ENCODE results near the gene EME1.

EME1 gene

DNA sequence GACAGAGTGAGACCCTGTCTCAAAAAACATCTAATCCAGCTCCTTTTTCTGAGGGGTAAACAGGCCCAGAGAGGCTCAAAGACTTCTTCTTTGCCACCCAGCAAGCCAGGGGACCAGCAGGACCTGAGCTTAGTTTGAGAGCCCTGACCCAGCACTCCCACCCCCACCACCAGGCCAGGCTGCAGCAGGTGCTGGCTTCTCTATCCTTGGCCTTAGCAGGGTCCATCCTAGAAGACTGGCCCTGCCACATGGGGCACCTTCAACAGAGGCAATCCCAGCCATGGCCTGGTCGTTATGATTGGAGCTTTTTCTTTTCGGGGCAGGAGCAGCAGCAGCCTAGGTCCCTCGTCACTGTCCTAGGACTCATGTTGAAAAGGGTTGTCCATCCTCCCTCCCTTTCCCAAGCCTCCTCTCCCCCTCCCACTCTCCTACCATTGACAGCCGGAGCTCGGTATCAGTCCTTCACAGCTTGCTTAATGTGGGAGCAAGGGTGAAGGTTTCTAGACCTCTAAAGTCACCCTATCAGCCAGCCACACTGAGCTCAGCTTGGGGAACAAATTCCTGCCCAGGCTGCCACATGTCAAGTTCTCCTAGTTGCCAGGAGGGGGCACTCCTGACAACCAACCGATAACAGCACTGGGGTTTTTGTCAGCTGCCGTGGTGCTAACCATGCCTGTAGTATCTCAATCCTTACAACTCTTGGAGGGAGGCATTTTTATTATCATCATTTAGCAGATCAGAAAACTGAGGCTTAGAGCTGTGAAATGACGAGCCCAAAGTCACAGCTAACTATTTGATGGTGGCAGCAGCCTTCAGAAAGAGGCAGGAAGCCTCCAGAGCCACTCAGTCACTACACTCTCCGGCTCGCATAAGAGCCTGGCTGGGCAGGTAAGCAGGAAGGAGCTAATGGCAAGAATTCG, 11.2 kb upstream of the EME1 start:
- DNase-seq (ENCODE audit: insufficient read length, low spot score) (peak; percentile 89), FAIRE-seq (peak; percentile 94)

DNA sequence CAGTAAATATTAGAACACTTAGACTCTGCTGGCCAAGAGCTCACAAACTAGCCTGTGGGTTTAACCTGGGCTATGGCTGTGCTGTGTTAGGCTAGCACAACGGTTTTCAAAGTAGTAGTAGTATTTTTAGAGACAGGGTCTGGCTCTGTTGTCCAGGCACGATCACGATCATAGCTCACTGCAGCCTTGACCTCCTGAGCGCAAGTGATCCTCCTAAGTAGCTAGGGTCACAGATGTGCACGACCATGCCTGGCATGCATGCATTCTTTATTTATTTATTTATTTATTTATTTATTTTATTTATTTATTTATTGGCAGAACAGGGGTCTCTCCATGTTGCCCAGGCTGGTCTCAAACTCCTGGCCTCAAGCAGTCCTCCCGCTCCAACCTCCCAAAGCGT, 10.4 kb upstream of the EME1 start:
- FAIRE-seq (no peak), DNase-seq (ENCODE audit: insufficient read length, low spot score) (no peak)

DNA sequence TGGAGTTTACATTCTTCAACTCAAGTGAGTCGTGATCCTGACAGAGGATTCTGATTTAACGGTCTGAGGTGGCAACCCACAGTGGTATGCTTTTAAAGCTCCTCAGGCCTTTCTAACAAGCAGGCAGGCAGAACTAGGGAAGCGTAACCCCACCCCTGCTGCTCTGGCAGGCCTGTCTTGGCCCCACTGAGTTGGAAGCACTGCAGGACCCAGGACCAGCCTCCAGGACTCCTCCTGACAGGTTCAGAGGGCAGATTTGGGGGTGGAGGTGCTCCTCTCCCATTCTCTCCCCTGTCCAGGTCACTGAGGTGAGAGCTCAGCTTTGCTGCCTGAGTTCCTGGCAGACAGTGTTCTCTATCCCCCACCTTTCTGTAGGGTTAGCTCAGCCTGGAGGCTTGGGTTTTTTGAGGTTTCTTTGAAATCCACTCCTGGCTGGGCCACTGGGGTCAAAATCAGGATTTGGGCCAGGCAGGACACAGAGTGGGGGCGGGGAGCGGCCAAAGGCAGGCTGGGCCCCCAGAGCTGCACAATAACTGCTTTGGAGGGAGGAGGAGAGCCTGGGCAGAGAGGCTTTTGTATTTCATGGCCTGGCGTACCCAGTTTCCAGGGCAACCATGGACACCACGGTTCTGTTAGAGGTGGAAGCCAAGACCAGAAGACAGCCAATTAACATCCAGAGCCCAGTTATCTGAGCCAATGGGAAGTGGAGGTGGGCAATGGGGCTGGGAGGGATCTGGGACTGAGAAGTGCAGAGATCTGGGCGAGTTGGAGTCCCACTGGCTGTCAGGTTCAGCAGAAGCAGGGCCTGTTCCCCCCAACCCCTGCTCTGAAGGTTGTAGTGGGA, 9.6 kb upstream of the EME1 start:
- DNase-seq (ENCODE audit: insufficient read length, low spot score) (no peak), FAIRE-seq (no peak)

DNA sequence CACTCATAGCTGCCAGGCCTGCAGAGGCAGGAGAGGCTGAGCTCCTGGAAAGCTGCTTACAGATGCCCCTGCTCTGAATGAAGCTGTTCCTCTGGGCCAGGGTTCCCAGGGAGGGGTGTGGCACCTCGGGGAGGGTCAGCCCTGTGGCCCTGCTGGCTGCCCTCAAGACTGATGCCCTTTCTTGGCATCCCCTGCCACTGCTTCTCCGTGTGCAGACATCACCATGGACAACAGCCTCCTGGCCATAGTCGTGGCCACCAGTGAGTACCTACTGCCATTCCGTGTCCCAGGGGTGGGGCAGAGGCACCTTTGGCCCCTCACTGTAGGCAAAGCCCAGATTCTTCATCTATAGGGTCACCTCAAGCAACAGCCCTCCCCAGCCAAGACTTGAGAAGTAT, 9.0 kb upstream of the EME1 start:
- peak; percentile 75 for FAIRE-seq
- no peak for DNase-seq (ENCODE audit: insufficient read length, low spot score)

DNA sequence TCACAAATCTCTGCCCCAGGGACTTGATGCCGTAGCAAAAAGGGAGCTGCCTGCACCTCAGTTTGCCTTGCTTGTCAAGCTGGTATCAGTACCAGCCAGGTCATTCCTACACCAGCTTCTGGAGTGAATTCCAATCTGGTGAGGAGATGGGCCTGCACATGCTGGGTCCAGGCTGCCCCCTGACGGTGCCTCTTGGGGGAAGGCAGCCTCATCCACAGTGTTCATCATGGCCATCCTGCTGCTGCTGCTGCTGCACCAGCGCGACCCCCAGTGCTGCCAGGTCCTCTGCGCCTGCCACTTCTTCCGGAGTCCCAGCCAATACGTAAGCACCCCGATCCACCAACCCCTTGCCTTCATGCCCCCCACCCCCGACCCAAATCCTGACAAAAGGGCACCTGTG, 8.3 kb upstream of the EME1 start:
- FAIRE-seq (no peak), DNase-seq (ENCODE audit: insufficient read length, low spot score) (peak; percentile 56)

DNA sequence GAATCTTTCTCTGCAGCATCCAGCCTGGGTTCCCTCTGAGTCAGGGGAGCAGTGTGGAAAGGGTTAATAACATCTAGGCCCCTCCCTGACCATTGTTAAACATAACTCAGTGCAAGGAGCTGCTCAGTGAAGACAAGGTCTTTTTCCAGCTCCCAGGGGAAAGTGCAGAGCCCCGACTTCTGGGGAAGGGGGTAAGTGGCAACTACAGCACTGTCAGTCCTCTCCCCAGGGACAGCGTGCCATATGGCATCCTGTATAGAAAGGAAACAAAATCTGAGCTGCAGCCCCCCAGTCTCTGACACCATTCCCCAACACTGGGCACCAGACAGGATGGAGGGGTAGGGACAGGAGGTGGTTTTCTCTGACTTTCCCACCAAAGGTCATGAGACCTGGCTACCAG, 7.9 kb upstream of the EME1 start:
- DNase-seq (ENCODE audit: insufficient read length, low spot score) (no peak), FAIRE-seq (no peak)

DNA sequence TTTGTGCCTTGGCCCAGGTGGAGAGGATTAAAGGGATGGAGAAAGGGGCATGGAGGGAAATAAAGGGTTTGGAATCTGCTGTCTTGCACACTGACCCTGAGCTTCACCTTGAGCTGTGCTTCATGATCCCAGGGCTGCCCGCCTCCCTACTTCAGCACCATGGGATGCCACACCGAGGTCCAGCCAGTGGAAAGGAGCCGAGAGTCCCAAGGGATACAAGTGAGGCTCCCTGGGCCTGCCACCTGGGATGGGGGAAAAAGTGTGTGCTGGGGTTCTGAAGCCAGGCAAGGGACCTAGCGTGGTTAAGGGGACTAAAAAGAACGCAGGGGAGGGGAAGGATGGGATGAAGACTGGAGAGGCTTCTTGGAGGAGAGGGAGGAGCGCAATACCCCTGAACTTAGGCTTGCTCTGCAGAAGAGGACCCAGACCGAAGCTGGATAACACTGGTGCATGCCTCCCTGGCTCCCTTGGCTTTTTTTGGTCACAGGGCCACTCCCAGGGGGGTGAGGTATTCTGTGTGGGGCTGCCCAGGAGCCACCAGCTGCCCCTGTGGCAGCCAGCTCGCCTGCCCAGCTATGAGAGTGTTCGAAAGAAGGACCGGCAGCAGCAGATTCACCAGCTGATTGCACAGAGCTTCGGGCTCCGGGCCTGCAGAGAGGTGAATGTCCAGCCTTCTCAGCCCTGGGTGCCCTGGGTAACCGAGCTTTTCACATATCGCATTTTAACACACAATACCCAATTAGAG, 7.2 kb upstream of the EME1 start:
- FAIRE-seq (no peak), DNase-seq (ENCODE audit: insufficient read length, low spot score) (no peak)

DNA sequence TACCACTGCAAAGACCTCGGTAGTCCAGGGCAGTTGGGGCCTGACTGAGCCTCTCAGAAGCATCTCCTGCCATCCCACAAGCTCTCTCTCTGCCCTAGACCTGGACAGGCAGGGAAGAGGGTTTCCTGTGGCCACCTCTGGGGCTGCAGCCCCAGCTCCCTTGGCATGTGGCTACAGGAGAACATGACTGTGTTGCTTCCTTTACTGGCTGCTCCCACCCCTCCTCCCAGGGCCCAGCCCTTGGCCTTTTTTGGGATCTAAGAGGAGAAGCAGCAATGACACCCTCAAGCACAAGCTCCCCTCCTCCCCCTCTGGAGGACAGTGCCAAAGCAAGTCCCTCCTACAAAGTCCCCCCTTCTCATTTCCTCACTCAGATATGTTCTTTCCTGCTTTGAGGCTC, 5.6 kb upstream of the EME1 start:
- DNase-seq (ENCODE audit: insufficient read length, low spot score) = no peak
- FAIRE-seq = no peak

DNA sequence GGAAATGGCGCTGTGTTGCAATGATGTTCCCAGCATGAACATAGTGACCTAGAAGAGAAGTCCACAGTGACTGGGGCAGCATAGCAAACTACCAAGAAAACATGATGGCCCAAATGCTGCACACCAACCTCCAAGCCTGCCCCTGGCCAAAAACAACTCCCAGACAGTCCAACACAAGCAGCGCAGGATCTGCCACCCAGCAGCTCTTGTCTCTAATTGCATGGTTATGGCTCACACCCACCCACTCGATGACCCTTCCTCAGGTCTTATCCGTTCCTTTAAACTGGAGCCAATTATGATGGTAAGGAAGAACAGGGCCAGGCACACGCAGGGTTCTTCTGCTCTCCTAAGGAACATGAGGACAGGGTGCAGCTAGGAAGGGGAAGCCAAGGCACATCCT, 3.0 kb upstream of the EME1 start:
- DNase-seq (ENCODE audit: insufficient read length, low spot score) (no peak), FAIRE-seq (no peak)

DNA sequence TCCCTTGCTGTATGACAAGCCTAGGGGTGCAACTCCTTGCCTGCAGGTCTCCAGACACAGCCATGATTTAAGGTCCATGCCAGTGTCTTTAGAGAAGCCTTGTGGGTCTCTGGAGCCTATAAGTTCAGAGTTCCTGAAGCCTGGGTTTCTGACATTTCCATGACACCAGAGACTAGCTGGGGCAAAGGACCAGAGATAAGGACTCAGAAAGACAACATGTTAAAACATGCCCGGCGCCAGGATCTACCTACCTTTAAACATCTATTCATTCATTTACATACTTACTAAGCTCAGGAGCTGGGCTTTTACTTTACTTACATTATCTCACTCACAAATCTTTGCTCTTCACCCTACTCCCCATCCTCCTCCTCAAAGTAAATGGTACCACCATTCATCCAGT, 1.5 kb upstream of the EME1 start:
- no peak for FAIRE-seq
- DNase-seq (ENCODE audit: insufficient read length, low spot score) = no peak

DNA sequence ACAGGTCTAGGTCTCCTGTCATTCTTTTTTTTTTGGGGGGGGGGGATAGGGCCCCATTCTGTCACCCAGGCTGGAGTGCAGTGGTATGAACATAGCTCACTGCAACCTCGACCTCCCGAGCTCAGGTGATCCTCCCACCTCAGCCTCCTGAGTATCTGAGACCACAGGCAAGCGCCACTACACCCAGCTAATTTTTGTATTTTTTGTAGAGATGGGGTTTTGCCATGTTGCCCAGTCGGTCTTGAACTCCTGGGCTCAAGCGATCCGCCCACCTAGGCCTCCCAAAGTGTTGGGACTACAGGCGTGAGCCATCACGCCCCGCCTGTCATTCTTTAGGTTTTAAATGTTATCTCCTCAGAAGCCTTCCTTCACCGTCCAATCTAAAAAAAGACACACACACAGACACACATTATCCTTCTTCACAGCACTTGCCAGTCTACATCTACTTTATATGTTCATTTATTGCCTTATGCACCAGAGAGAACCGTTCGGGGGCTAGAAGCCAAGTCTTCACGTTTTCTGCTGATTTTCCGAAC, 739 bp upstream of the EME1 start:
- FAIRE-seq = no peak
- no peak for DNase-seq (ENCODE audit: insufficient read length, low spot score)

DNA sequence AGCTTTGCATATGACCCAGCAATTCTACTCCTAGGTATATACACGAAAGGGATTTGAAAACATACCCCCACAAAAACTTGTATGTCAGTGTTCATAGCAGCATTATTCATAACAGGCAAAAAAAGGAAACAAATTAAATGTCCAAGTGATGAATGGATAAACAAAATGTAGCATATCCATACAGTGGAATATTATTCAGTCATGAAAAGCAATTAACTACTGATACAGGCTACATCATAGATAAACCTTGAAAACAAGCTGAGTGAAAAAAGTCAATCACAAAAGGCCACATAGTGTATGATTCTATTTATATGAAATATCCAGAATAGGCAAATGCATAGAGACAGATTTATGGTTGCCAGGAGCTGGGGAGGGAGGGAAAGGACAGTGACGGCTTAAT, 676 bp downstream of the EME1 start:
- DNase-seq (ENCODE audit: insufficient read length, low spot score) (no peak), FAIRE-seq (no peak)

DNA sequence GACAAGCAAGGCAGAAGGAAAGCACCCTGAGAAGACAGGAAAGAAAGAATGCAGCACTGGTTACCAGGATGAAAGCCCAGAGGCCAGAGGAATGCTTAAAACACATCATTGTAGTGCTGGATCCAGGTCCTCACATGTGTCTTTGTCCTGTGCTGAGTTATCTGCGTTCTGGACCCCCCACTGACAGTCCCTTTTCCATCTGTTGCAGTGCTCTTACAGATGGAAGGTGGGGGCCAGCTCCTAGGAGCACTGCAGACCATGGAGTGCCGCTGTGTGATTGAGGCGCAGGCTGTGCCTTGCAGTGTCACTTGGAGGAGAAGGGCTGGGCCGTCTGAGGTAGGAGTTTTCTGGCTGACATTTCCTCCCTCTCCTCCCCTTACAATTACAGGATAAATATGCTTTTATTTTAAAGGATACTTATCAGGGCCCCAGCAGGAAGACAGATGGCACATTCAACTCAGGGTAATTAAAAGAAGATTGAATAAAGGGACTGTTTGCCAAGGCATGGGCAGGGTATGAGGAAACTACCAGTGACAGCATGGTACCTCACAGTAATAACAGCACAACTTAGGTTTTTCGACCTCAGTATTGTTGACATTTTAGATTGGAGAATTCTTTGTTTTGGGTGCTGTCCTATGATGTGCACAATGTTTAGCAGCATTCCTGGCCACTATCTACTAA, 3.0 kb downstream of the EME1 start:
- DNase-seq (ENCODE audit: insufficient read length, low spot score) = no peak
- FAIRE-seq = no peak

DNA sequence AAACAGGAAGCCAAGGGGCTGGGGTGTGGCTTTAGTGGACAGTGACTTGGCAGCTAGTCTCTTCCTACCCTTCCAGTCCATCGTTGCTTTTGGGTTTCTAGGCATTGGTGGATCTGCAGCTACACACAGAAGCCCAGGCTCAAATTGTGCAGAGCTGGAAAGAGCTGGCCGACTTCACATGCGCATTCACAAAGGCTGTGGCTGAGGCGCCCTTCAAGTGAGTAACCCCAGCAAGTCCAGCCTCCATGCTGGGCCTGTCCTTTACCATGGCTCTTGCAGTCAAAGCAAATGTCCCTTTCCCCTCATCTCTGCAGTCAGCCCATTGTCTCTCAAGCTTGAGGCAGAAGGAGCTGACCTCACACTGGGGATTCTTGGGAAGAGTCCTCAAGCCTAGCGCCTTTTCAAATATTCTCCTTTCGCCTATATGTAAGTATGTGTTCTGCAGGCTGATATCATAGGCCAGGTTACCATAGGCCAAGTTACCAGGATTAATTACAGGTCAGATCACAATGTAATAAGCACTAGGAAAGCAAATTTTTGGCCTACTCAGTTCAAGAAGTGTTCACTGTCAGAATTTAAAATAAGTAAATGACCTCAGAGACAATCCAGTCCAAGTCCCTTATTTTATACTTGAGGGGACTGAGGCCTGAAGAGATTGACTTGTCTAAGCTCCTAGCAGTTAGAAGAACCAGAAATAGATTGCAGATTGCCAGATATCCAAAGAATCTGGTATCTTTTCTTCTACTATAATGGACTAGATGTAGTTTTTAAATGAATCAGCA, 6.5 kb downstream of the EME1 start:
- no peak for DNase-seq (ENCODE audit: insufficient read length, low spot score)
- no peak for FAIRE-seq

DNA sequence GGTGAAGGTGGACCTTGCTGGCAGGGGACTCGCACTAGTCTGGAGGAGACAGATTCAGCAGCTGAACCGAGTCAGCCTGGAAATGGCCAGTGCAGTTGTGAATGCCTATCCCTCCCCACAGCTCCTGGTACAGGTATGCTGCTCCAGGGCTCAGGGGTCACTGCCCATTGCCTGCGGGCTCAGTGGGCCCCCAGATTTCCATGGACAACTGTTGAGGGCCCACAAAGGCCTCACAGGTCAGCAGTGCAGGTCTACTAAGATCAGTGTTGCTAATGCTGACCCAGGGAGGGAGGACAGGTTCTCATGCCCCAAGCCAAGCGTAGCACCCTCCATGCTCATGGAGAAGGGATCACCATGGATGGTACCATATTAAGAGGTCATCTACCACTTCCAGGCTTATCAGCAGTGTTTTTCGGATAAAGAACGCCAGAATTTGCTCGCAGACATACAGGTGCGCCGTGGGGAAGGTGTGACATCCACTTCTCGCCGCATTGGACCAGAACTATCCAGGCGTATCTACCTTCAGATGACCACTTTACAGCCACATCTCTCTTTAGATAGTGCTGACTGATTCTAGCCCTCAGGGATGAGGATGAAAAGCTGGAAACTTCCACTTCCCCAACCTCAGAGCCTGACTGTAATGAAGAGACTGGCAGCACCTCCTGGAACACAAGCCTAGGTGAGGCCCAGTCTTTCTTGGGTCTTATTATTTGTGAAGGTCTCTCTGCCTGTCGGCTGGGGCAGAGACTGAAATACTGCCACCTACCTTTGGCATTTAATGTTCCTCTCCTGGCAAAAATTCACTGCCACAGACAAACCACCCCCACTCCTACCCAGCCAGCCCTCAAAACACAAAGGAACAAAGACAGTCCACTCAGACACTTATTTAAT, 7.6 kb downstream of the EME1 start:
- no peak for DNase-seq (ENCODE audit: insufficient read length, low spot score)
- peak; percentile 66 for FAIRE-seq

DNA sequence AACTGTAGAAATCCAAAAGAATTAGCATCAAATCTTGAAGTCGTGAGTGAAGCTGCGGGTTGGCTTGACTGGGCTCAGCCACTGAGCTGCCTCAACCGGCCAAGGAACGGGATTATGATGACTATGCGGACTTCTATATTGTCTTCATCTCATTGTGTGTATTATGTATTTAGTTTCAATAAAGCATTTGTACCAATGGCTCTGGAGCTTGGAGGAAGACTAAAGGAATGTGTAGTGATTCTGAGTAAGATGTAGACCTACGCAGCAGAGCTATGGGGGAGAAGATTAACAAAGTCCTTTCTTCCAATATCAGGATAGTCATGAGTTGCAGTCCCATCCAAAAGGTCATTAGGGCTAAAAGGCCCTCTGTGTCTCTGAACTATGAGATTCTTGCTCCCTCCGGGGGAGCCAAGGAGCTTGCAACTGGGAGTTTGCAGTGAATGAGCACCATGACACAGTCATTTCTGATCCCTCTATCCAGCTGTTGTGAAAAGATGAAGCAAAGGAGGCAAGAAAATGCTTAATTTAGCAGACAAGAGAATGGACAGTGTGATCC, 8.3 kb downstream of the EME1 start:
- FAIRE-seq = no peak

DNA sequence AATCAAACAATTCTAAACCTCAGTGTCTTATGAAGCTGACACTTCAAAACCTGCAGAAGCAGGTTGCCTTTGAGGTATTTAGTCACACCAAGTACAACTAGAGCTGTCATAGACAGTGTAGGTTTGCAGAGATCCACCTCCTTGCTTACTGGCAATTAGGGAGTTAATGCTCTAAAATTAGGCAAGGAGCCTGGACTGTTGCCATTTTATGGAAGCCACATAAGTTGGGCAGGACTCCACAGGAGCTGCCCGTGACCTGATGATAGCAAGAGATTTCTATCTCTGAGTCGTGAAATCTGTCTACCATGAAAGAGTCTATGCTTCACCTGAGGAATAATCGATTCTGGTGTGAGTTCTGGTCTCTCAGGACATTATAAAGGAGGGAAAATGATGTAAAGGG, 8.9 kb downstream of the EME1 start:
- FAIRE-seq = no peak
- DNase-seq (ENCODE audit: insufficient read length, low spot score) = no peak

More for the DNA sequence above, 8.3 kb downstream of the EME1 start:
- no peak for DNase-seq (ENCODE audit: insufficient read length, low spot score)

DNA sequence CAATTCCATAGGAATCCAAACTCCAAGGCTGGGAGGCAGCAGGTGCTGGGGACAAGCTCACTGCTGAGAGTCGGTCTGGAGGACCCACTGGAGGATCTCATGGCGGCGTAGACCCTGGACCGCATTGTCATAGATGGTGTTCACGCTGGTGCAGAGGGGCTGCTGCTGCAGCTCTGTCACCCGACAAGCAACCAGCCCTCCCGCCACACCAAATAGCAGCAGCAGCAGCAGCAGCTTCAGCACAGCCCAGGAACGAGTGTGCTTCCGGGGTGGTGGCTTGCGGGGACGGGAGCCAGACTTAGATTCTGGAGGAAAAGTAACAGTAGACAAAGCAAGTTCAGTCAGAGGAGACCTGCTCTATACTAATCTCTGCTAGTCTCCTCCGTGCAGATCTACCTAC, 9.9 kb downstream of the EME1 start:
- no peak for FAIRE-seq
- DNase-seq (ENCODE audit: insufficient read length, low spot score) = no peak
